Psoas muscle (tissue), 8 donors: ENCODE results near the gene BCHE. TPM values are rescaled to one million over a fixed set of nuclear protein-coding genes. Genes with fewer than 3 reads are reported as not detected.

Experiments used
- ATAC-seq, 4 donors: fragments of 200-7000 bp; cut with Tn5 transposase; one replicate each; pipeline ENCODE4 v1.9.1; 2020; ENCODE audit warnings: moderate library complexity in 3 of 4, mild to moderate bottlenecking in 2 of 4
- DNase-seq, 2 donors: peaks; one replicate each; pipeline ENCODE4 v3.0.0-alpha.2; 2020
- H3K27ac ChIP-seq: fragments of 200-600 bp; one replicate; pipeline ENCODE4 v1.8.0; 2022
- H3K27me3 ChIP-seq, 3 donors: fragments of 200-600 bp in 1 of 3; one replicate each; pipeline versions ENCODE4 v1.6.1 to v1.8.0; 2013 to 2022; ENCODE audit warnings: low read length in 2 of 3, mild to moderate bottlenecking in 2 of 3, moderate library complexity in 1 of 3; ENCODE audit not compliant: insufficient read depth in 3 of 3
- H3K36me3 ChIP-seq, 2 donors: fragments of 200-600 bp in 1 of 2; one replicate each; pipeline versions ENCODE4 v1.6.1 to v1.8.0; 2013 to 2022; ENCODE audit warnings: low read depth in 1 of 2, mild to moderate bottlenecking in 1 of 2, moderate library complexity in 1 of 2; ENCODE audit not compliant: insufficient read depth in 1 of 2
- H3K4me1 ChIP-seq: fragments of 200-600 bp; one replicate; pipeline ENCODE4 v1.8.0; 2022
- H3K4me3 ChIP-seq: fragments of 200-600 bp; one replicate; pipeline ENCODE4 v1.8.0; 2022; ENCODE audit warnings: mild to moderate bottlenecking
- H3K9me3 ChIP-seq: fragments of 200-600 bp; one replicate; pipeline ENCODE4 v1.8.0; 2022
- CTCF ChIP-seq: fragments of 200-600 bp; IDR thresholded peaks from one replicate; pipeline ENCODE4 v1.8.0; 2022; ENCODE audit warnings: antibody characterized with exemption
- WGBS, 3 donors: extraction: QIAGEN DNeasy Blood & Tissue Kit; methylation state at CpG; one replicate each; pipeline versions ENCODE4 v1.1.6 to v1.1.7; 2013; 5-methylcytosine and 5-hydroxymethylcytosine counted together
- intact Hi-C, 2 donors: fragments of 100-400 bp; cut with DNase I; formaldehyde crosslinking; loops; one replicate each; pipeline versions ENCODE4 v1.11.0 to v1.14.2; 2022
- polyA plus RNA-seq, 3 donors: library from polyadenylated mRNA; stranded (reverse); fragments of 200-250 nt; gene quantifications; one replicate each; pipeline ENCODE4 v1.2.3, GENCODE V29; 2013
- total RNA-seq, 4 donors: library from RNA; stranded (reverse); fragmentation: NEBNext Ultra II Directional in 2 of 4; extraction: Animal tissue kit (Norgen Biotek cat#: 25700) in 2 of 4; gene quantifications; one replicate each; pipeline versions ENCODE4 v1.2.1 to v1.2.4, GENCODE V29; 2021 to 2023
- donor health status: healthy with polysubstance abuse.
- donor health status: DM: no; HTN: no; CAD: no; lungs with moderate emphysema.
- donor health status: Bipolar disorder and iron deficiency.
- donor health status: healthy.
- donor health status: DM: yes; HTN: yes; CAD: no.
- donor health status: DM: no; HTN: no; CAD: no.
- donor health status: DM: no; HTN: no; CAD: no.
- donor health status: DM: yes; HTN: yes; CAD: no.

Gene BCHE
- total and polyA plus RNA-seq, 7 donors: 0.70 to 2.5 (median 1.0) TPM

- intact Hi-C loops: no loop called here
- no peak overlapping the region for H3K4me3 ChIP-seq
- no peaks in the 10 kb centered on the region for H3K9me3 ChIP-seq
- no peak for ATAC-seq
- H3K27me3 ChIP-seq: no peaks in the 10 kb centered on the region
- no peaks in the 10 kb centered on the region for H3K36me3 ChIP-seq
- H3K27ac ChIP-seq: no peak overlapping the region
- DNase-seq: no peak
- H3K4me1 ChIP-seq: no peaks in the 10 kb centered on the region
- 95 to 98% (median 96%) methylated on average over 2 of the region's 2 CpGs for WGBS, 3 donors
- no peak for TF ChIP-seq CTCF
Measured at GRCh38 chr3:165883117-165883516, 45.9 kb upstream of the BCHE start.

- no peak for TF ChIP-seq CTCF
- intact Hi-C loops: no loop called here
- Histone ChIP-seq H3K36me3 (no peaks in the 10 kb centered on the region), H3K4me1 (no peaks in the 10 kb centered on the region), H3K27me3 (no peaks in the 10 kb centered on the region), H3K27ac (no peak overlapping the region), H3K4me3 (no peak overlapping the region), H3K9me3 (no peaks in the 10 kb centered on the region)
- DNase-seq (no peak), ATAC-seq (no peak)
- 88 to 94% (median 93%) methylated on average over 6 of the region's 6 CpGs for WGBS, 3 donors
Measured at GRCh38 chr3:165875644-165876043, 38.4 kb upstream of the BCHE start.

GRCh38 chr3:165874663-165875489 lies 37.7 kb upstream of the BCHE start:
- WGBS, 3 donors: 88 to 94% (median 89%) methylated on average over 18 of the region's 18 CpGs
- ATAC-seq: no peak
- Histone ChIP-seq H3K4me1 (no peaks in the 10 kb centered on the region), H3K27me3 (no peaks in the 10 kb centered on the region), H3K27ac (no peak overlapping the region), H3K9me3 (no peaks in the 10 kb centered on the region), H3K36me3 (no peaks in the 10 kb centered on the region), H3K4me3 (no peak overlapping the region)
- no peak for DNase-seq
- no peak for TF ChIP-seq CTCF
- intact Hi-C loops: no loop called here

GRCh38 chr3:165868088-165868487 lies 30.9 kb upstream of the BCHE start:
- intact Hi-C loops: no loop called here
- no peaks in the 10 kb centered on the region for H3K9me3 ChIP-seq
- WGBS, 3 donors: 90 to 93% (median 92%) methylated on average over 5 of the region's 5 CpGs
- ATAC-seq (no peak), DNase-seq (no peak)
- no peak for TF ChIP-seq CTCF
- no peak overlapping the region for H3K27ac ChIP-seq
- no peaks in the 10 kb centered on the region for H3K36me3 ChIP-seq
- H3K4me1 ChIP-seq: no peaks in the 10 kb centered on the region
- H3K27me3 ChIP-seq: no peaks in the 10 kb centered on the region
- H3K4me3 ChIP-seq: no peak overlapping the region
